H1 (cell line): ENCODE results near the gene PRADC1. TPM values are rescaled to one million over a fixed set of nuclear protein-coding genes. Genes with fewer than 3 reads are reported as not detected.

Source experiments
- CHD7 ChIP-seq: fragments of 300-600 bp; sonication (generic); IDR thresholded peaks from 2 replicates; pipeline ENCODE4 v1.7.1; 2012; ENCODE audit warnings: low read length, moderate library complexity, mild to moderate bottlenecking, inconsistent platforms; ENCODE audit not compliant: insufficient replicate concordance
- CREB1 ChIP-seq: IDR thresholded peaks from 2 replicates; pipeline ENCODE4 v1.6.1; 2012; ENCODE audit warnings: inconsistent platforms
- CTBP2 ChIP-seq: IDR thresholded peaks from 2 replicates; pipeline ENCODE4 v1.7.0; 2011; ENCODE audit warnings: borderline replicate concordance, mild to moderate bottlenecking, moderate library complexity, mixed read lengths, low read length; ENCODE audit not compliant: insufficient read depth, insufficient read length
- MAX ChIP-seq: IDR thresholded peaks from 2 replicates; pipeline ENCODE4 v1.6.1; 2012; ENCODE audit warnings: inconsistent platforms
- NANOG ChIP-seq: IDR thresholded peaks from 2 replicates; pipeline ENCODE4 v1.6.1; 2011; ENCODE audit warnings: low read length, low read depth, mild to moderate bottlenecking, inconsistent platforms; ENCODE audit not compliant: insufficient read depth, poor library complexity, severe bottlenecking
- POLR2A ChIP-seq, 2 experiments: IDR thresholded peaks; 1 replicate in 1 of 2; 2 replicates in 1 of 2; pipeline ENCODE4 v1.6.1; 2011; ENCODE audit warnings: low read depth in 2 of 2, low read length in 2 of 2, mild to moderate bottlenecking in 2 of 2; ENCODE audit errors: control extremely low read depth in 1 of 2
- SAP30 ChIP-seq: fragments of 300-600 bp; sonication (generic); IDR thresholded peaks from 2 replicates; pipeline ENCODE4 v1.7.1; 2012; ENCODE audit warnings: low read length, moderate library complexity, mild to moderate bottlenecking, inconsistent platforms; ENCODE audit not compliant: insufficient read depth, insufficient replicate concordance
- SIX5 ChIP-seq: IDR thresholded peaks from 2 replicates; pipeline ENCODE4 v1.6.1; 2011; ENCODE audit warnings: mild to moderate bottlenecking, low read depth, low read length
- TAF7 ChIP-seq: optimal IDR thresholded peaks from 2 replicates; pipeline ENCODE3; 2011; ENCODE audit warnings: low read depth, mild to moderate bottlenecking, inconsistent platforms, low read length, moderate library complexity, borderline replicate concordance
- polyA plus RNA-seq, 7 experiments: library from polyadenylated mRNA; depleted of rRNA in 3 of 7; stranded (reverse) in 5 of 7; unstranded in 2 of 7; fragments of >200 nt in 5 of 7; fragments of 200-250 nt in 2 of 7; gene quantifications; 1 replicate in 5 of 7; 2 replicates in 1 of 7; 4 replicates in 1 of 7; pipeline versions ENCODE4 v1.2.1 to v1.2.3, GENCODE V29; 2011 to 2013; ENCODE audit warnings: missing spikeins in 2 of 7, mixed read lengths in 2 of 7
- total RNA-seq: library from RNA; stranded (reverse); fragmentation: NEBNext Ultra II Directional; extraction: Animal tissue kit (Norgen Biotek cat#: 25700); gene quantifications from 2 replicates; pipeline ENCODE4 v1.2.1, GENCODE V29; 2021

PRADC1 gene
- total and polyA plus RNA-seq, 2 of the 8 experiments (the other 6 are each of a cell fraction or from before 2014, with no cell fraction given): 8.9 to 13.1 TPM

- no peak for TF ChIP-seq CHD7
- TF ChIP-seq TAF7: no peak
- TF ChIP-seq NANOG: no peak
- no peak for TF ChIP-seq POLR2A (IDR thresholded peaks at IDR 0.05; ENCODE audit: control extremely low read depth in 1 of 2, low read depth in 2 of 2, low read length in 2 of 2)
- TF ChIP-seq CREB1: no peak
- TF ChIP-seq SIX5: no peak
- TF ChIP-seq MAX: no peak
- TF ChIP-seq SAP30: no peak
- no peak for TF ChIP-seq CTBP2
Measured at GRCh38 chr2:73265298-73266060, 32.4 kb upstream of the PRADC1 start (continued).
